Mucosa of rectum (tissue), 2 donors: ENCODE measurements around the gene SMIM8.
"Not testable (repeated sequence)": the region's sequence is repeated elsewhere in the genome, so short reads cannot be mapped to it uniquely, and the experiment has no call there.

Source experiments
- H3K27ac ChIP-seq, 2 donors: one replicate each; pipeline ENCODE4 v1.7.0; 2013; ENCODE audit warnings: inconsistent platforms in 2 of 2, low read depth in 2 of 2, low read length in 2 of 2
- H3K27me3 ChIP-seq, 2 donors: one replicate each; pipeline ENCODE4 v1.7.0; 2013; ENCODE audit warnings: low read length in 2 of 2; ENCODE audit not compliant: control insufficient read depth in 2 of 2, insufficient read depth in 2 of 2
- H3K36me3 ChIP-seq, 2 donors: one replicate each; pipeline ENCODE4 v1.7.0; 2013; ENCODE audit warnings: low read length in 2 of 2; ENCODE audit not compliant: control insufficient read depth in 2 of 2, insufficient read depth in 2 of 2
- H3K4me1 ChIP-seq, 2 donors: one replicate each; pipeline ENCODE4 v1.7.0; 2013; ENCODE audit warnings: low read length in 2 of 2, mild to moderate bottlenecking in 1 of 2; ENCODE audit not compliant: control insufficient read depth in 2 of 2, insufficient read depth in 2 of 2
- H3K4me3 ChIP-seq, 2 donors: one replicate each; pipeline ENCODE4 v1.7.0; 2013; ENCODE audit warnings: low read length in 2 of 2
- H3K9ac ChIP-seq, 2 donors: one replicate each; pipeline ENCODE4 v1.7.0; 2013; ENCODE audit warnings: low read length in 2 of 2, low read depth in 1 of 2, mild to moderate bottlenecking in 1 of 2
- H3K9me3 ChIP-seq, 2 donors: one replicate each; pipeline ENCODE4 v1.7.0; 2013; ENCODE audit warnings: low read length in 2 of 2; ENCODE audit not compliant: control insufficient read depth in 2 of 2
- donor health status: healthy.
- donor health status: Normal muscosa, but diverticular disease.

SMIM8 gene

GRCh38 chr6:87291883-87292282, 30.5 kb upstream of the SMIM8 start:
- Histone ChIP-seq H3K9me3 (no peaks in the 10 kb centered on the region), H3K4me1 (no peaks in the 10 kb centered on the region), H3K27me3 (no peaks in the 10 kb centered on the region), H3K4me3 (no peak overlapping the region), H3K27ac (no peak overlapping the region), H3K36me3 (no peaks in the 10 kb centered on the region), H3K9ac (no peak overlapping the region)

GRCh38 chr6:87293526-87293925, 28.9 kb upstream of the SMIM8 start:
- H3K9ac ChIP-seq: no peak overlapping the region
- H3K9me3 ChIP-seq: no peaks in the 10 kb centered on the region
- H3K36me3 ChIP-seq: no peaks in the 10 kb centered on the region
- no peaks in the 10 kb centered on the region for H3K4me1 ChIP-seq
- no peaks in the 10 kb centered on the region for H3K27me3 ChIP-seq
- no peak overlapping the region for H3K27ac ChIP-seq
- H3K4me3 ChIP-seq: no peak overlapping the region

- no peaks in the 10 kb centered on the region for H3K4me1 ChIP-seq
- H3K9me3 ChIP-seq: no peaks in the 10 kb centered on the region
- H3K36me3 ChIP-seq: no peaks in the 10 kb centered on the region
- no peak overlapping the region for H3K9ac ChIP-seq
- H3K4me3 ChIP-seq: no peak overlapping the region
- no peaks in the 10 kb centered on the region for H3K27me3 ChIP-seq
- no peak overlapping the region for H3K27ac ChIP-seq
These were observed 25.3 kb upstream of the SMIM8 start for GRCh38 chr6:87297119-87297518.

GRCh38 chr6:87301277-87301676, 21.1 kb upstream of the SMIM8 start:
- not testable (repeated sequence) for H3K4me1 ChIP-seq, H3K9ac ChIP-seq, H3K36me3 ChIP-seq, H3K9me3 ChIP-seq, H3K4me3 ChIP-seq, H3K27me3 ChIP-seq, H3K27ac ChIP-seq

- Histone ChIP-seq H3K27me3 (no peaks in the 10 kb centered on the region), H3K27ac (no peak overlapping the region), H3K4me1 (no peaks in the 10 kb centered on the region), H3K4me3 (no peak overlapping the region), H3K36me3 (no peaks in the 10 kb centered on the region), H3K9ac (no peak overlapping the region), H3K9me3 (no peaks in the 10 kb centered on the region)
These were observed 13.4 kb upstream of the SMIM8 start for GRCh38 chr6:87308970-87309369.

- H3K27ac ChIP-seq: no peak overlapping the region
These were observed 9.5 kb upstream of the SMIM8 start for GRCh38 chr6:87312860-87313259.

GRCh38 chr6:87315071-87315470, 7.3 kb upstream of the SMIM8 start:
- Histone ChIP-seq H3K9me3 (no peaks in the 10 kb centered on the region), H3K4me1 (no peaks in the 10 kb centered on the region), H3K9ac (no peak overlapping the region), H3K36me3 (no peaks in the 10 kb centered on the region), H3K27me3 (no peaks in the 10 kb centered on the region), H3K27ac (no peak overlapping the region), H3K4me3 (no peak overlapping the region)

More at GRCh38 chr6:87312860-87313259, 9.5 kb upstream of the SMIM8 start:
- no peak overlapping the region for H3K4me3 ChIP-seq
- no peaks in the 10 kb centered on the region for H3K36me3 ChIP-seq
- no peaks in the 10 kb centered on the region for H3K27me3 ChIP-seq
- no peaks in the 10 kb centered on the region for H3K9me3 ChIP-seq
- H3K4me1 ChIP-seq: no peaks in the 10 kb centered on the region
- H3K9ac ChIP-seq: no peak overlapping the region

- H3K9me3 ChIP-seq: no peaks in the 10 kb centered on the region
- no peak overlapping the region for H3K27ac ChIP-seq
- H3K9ac ChIP-seq: no peak overlapping the region
- no peaks in the 10 kb centered on the region for H3K36me3 ChIP-seq
- peaks cover 0 to 3% of the 10 kb centered on the region in 2 donors for H3K4me1 ChIP-seq
- no peak overlapping the region for H3K4me3 ChIP-seq
- H3K27me3 ChIP-seq: no peaks in the 10 kb centered on the region
These were observed 3.0 kb upstream of the SMIM8 start for GRCh38 chr6:87319271-87319987.

- not testable (repeated sequence) for H3K9me3 ChIP-seq, H3K9ac ChIP-seq, H3K36me3 ChIP-seq, H3K27me3 ChIP-seq, H3K4me1 ChIP-seq, H3K4me3 ChIP-seq, H3K27ac ChIP-seq
These were observed 1.5 kb downstream of the SMIM8 start for GRCh38 chr6:87323880-87324279.

- Histone ChIP-seq H3K9ac (no peak overlapping the region), H3K27ac (no peak overlapping the region), H3K4me3 (no peak overlapping the region), H3K27me3 (no peaks in the 10 kb centered on the region), H3K4me1 (no peaks in the 10 kb centered on the region), H3K9me3 (no peaks in the 10 kb centered on the region), H3K36me3 (no peaks in the 10 kb centered on the region)
These were observed 8.6 kb downstream of the SMIM8 start for GRCh38 chr6:87330961-87331360.

GRCh38 chr6:87333033-87333432, 10.6 kb downstream of the SMIM8 start:
- Histone ChIP-seq H3K36me3 (no peaks in the 10 kb centered on the region), H3K27ac (no peak overlapping the region), H3K9ac (no peak overlapping the region), H3K4me3 (no peak overlapping the region), H3K4me1 (no peaks in the 10 kb centered on the region), H3K9me3 (no peaks in the 10 kb centered on the region), H3K27me3 (no peaks in the 10 kb centered on the region)
